SK-N-SH (cell line): ENCODE data around the gene FTCD. TPM values are rescaled to one million over a fixed set of nuclear protein-coding genes. Genes with fewer than 3 reads are reported as not detected.

Source experiments
- CTCF ChIA-PET: fragments of 300-600, 350-600 bp; formaldehyde crosslinking; extraction: SDS; loops from one replicate; lab custom pipeline; 2021; lab: Yijun Ruan, JAX
- POLR2A ChIA-PET: fragments of 350-600 bp; sonication (Branson Sonifier 250); formaldehyde crosslinking; extraction: SDS; loops from one replicate; lab custom pipeline; 2020; ENCODE audit warnings: antibody characterized with exemption, inconsistent platforms; lab: Yijun Ruan, JAX
- DNase-seq: peaks from one replicate; pipeline ENCODE4 v3.0.0; 2012
- H2AFZ ChIP-seq: fragments of 200-600 bp; sonication (generic); 2 replicates; pipeline ENCODE4 v1.8.1; 2016; ENCODE audit warnings: antibody characterized with exemption, mild to moderate bottlenecking, low read depth
- H3F3A ChIP-seq: fragments of 200-600 bp; sonication (generic); replicated peaks from 2 replicates; pipeline ENCODE3; 2016; ENCODE audit warnings: antibody characterized with exemption, mild to moderate bottlenecking; ENCODE audit not compliant: insufficient read depth
- H3K27ac ChIP-seq, 2 experiments: fragments of 200-500 bp in 1 of 2; fragments of 200-600 bp in 1 of 2; sonication (Bioruptor generic) in 1 of 2; sonication (generic), shearing (Covaris generic) in 1 of 2; 2 replicates each; pipeline versions ENCODE4 v1.5.1 to v1.6.1; 2014 to 2016; ENCODE audit warnings: low read depth in 2 of 2, inconsistent platforms in 1 of 2, low read length in 1 of 2, mild to moderate bottlenecking in 1 of 2, mixed read lengths in 1 of 2
- H3K27me3 ChIP-seq: fragments of 200-600 bp; sonication (generic), shearing (Covaris generic); 2 replicates; pipeline ENCODE4 v1.6.1; 2016; ENCODE audit warnings: mixed run types; ENCODE audit not compliant: insufficient read depth
- H3K36me3 ChIP-seq, 2 experiments: fragments of 200-500 bp in 1 of 2; fragments of 200-600 bp in 1 of 2; sonication (Bioruptor generic) in 1 of 2; sonication (generic) in 1 of 2; replicated peaks in 1 of 2; 2 replicates each; pipeline versions ENCODE3 to v1.5.1; 2014 to 2016; ENCODE audit warnings: low read length in 1 of 2, mild to moderate bottlenecking in 1 of 2; ENCODE audit not compliant: insufficient read depth in 2 of 2, control insufficient read depth in 1 of 2
- H3K4me1 ChIP-seq, 2 experiments: fragments of 200-500 bp in 1 of 2; fragments of 200-600 bp in 1 of 2; sonication (Bioruptor generic) in 1 of 2; sonication (generic), shearing (Covaris generic) in 1 of 2; 2 replicates each; pipeline versions ENCODE4 v1.5.1 to v1.6.1; 2014 to 2016; ENCODE audit warnings: low read depth in 1 of 2, low read length in 1 of 2, mixed run types in 1 of 2; ENCODE audit not compliant: insufficient read depth in 2 of 2, control insufficient read depth in 1 of 2
- H3K4me2 ChIP-seq: fragments of 200-600 bp; sonication (generic), shearing (Covaris generic); 2 replicates; pipeline ENCODE4 v1.6.1; 2017; ENCODE audit warnings: mixed run types
- H3K4me3 ChIP-seq, 2 experiments: fragments of 200-500 bp in 1 of 2; fragments of 200-600 bp in 1 of 2; sonication (Bioruptor generic) in 1 of 2; sonication (generic), shearing (Covaris generic) in 1 of 2; 2 replicates each; pipeline versions ENCODE4 v1.5.1 to v1.8.1; 2014 to 2016; ENCODE audit warnings: low read depth in 2 of 2, inconsistent platforms in 1 of 2, low read length in 1 of 2, mild to moderate bottlenecking in 1 of 2, mixed read lengths in 1 of 2, moderate library complexity in 1 of 2
- H3K79me2 ChIP-seq: fragments of 200-600 bp; sonication (generic); 2 replicates; pipeline ENCODE4 v1.8.1; 2017; ENCODE audit warnings: mild to moderate bottlenecking; ENCODE audit not compliant: insufficient read depth
- H3K9ac ChIP-seq: fragments of 200-600 bp; sonication (generic); 2 replicates; pipeline ENCODE4 v1.6.1; 2017; ENCODE audit warnings: mixed run types
- H3K9me2 ChIP-seq: fragments of 200-600 bp; sonication (generic); 2 replicates; pipeline ENCODE4 v1.6.1; 2017; ENCODE audit warnings: mixed run types
- H3K9me3 ChIP-seq: fragments of 200-600 bp; sonication (generic); 2 replicates; pipeline ENCODE4 v1.6.1; 2017; ENCODE audit warnings: mixed run types, mild to moderate bottlenecking, moderate library complexity
- H4K20me1 ChIP-seq: fragments of 200-600 bp; sonication (generic); 2 replicates; pipeline ENCODE4 v1.6.1; 2017; ENCODE audit warnings: mild to moderate bottlenecking, mixed run types; ENCODE audit not compliant: insufficient read depth
- EP300 ChIP-seq, 2 experiments: IDR thresholded peaks; 2 replicates each; pipeline versions ENCODE4 v1.4.0 to v1.6.1; 2012; ENCODE audit warnings: borderline replicate concordance in 1 of 2, low read depth in 1 of 2, low read length in 1 of 2
- EZH2phosphoT487 ChIP-seq: fragments of 200-600 bp; sonication (generic); IDR thresholded peaks from 2 replicates; pipeline ENCODE4 v1.6.1; 2017; ENCODE audit warnings: low read depth, mixed run types, mild to moderate bottlenecking, antibody characterized with exemption, moderate library complexity, borderline replicate concordance
- FOSL2 ChIP-seq: IDR thresholded peaks from 2 replicates; pipeline ENCODE4 v1.4.0; 2012; ENCODE audit warnings: low read depth, mild to moderate bottlenecking, moderate library complexity, borderline replicate concordance
- FOXM1 ChIP-seq: IDR thresholded peaks from 2 replicates; pipeline ENCODE4 v1.4.0; 2012; ENCODE audit warnings: low read depth, mild to moderate bottlenecking
- IRF3 ChIP-seq: fragments of 150-350 bp; IDR thresholded peaks from 2 replicates; pipeline ENCODE4 v1.6.1; 2016; ENCODE audit warnings: mild to moderate bottlenecking, low read depth, low read length
- NFIC ChIP-seq: IDR thresholded peaks from 2 replicates; pipeline ENCODE4 v1.4.0; 2012; ENCODE audit warnings: borderline replicate concordance
- RAD21 ChIP-seq: IDR thresholded peaks from 2 replicates; pipeline ENCODE4 v1.6.1; 2012; ENCODE audit warnings: mild to moderate bottlenecking, low read length
- RCOR1 ChIP-seq: fragments of 150-350 bp; IDR thresholded peaks from 2 replicates; pipeline ENCODE4 v1.6.1; 2017; ENCODE audit warnings: antibody characterized with exemption, low read length
- REST ChIP-seq: IDR thresholded peaks from 2 replicates; pipeline ENCODE4 v1.6.1; 2012; ENCODE audit warnings: mild to moderate bottlenecking, low read depth, low read length, moderate library complexity
- RXRA ChIP-seq: IDR thresholded peaks from 2 replicates; pipeline ENCODE4 v1.4.0; 2012; ENCODE audit warnings: low read depth, mild to moderate bottlenecking, borderline replicate concordance
- SIN3A ChIP-seq: IDR thresholded peaks from 2 replicates; pipeline ENCODE4 v1.6.1; 2012; ENCODE audit warnings: low read depth, mild to moderate bottlenecking, low read length, moderate library complexity, borderline replicate concordance
- TAF1 ChIP-seq: IDR thresholded peaks from 2 replicates; pipeline ENCODE4 v1.6.1; 2012; ENCODE audit warnings: low read depth, mild to moderate bottlenecking, low read length, moderate library complexity, borderline replicate concordance
- WGBS: methylation state at CpG from one replicate; pipeline ENCODE4 v1.1.6; 2017; ENCODE audit warnings: low lambda C conversion rate; 5-methylcytosine and 5-hydroxymethylcytosine counted together
- polyA plus RNA-seq, 3 experiments: library from polyadenylated mRNA; depleted of rRNA; stranded (reverse); fragments of >200 nt; gene quantifications; 2 replicates each; pipeline ENCODE4 v1.2.3, GENCODE V29; 2012
- TF ChIP-seq, protein P1 (sequence below): IDR thresholded peaks from 2 replicates; pipeline ENCODE4 v1.4.0; 2012; ENCODE audit warnings: low read depth, borderline replicate concordance

Gene FTCD
- polyA plus RNA-seq, 1 of the 3 experiments (the other 2 are of a cell fraction), result 0.33 TPM

DNA sequence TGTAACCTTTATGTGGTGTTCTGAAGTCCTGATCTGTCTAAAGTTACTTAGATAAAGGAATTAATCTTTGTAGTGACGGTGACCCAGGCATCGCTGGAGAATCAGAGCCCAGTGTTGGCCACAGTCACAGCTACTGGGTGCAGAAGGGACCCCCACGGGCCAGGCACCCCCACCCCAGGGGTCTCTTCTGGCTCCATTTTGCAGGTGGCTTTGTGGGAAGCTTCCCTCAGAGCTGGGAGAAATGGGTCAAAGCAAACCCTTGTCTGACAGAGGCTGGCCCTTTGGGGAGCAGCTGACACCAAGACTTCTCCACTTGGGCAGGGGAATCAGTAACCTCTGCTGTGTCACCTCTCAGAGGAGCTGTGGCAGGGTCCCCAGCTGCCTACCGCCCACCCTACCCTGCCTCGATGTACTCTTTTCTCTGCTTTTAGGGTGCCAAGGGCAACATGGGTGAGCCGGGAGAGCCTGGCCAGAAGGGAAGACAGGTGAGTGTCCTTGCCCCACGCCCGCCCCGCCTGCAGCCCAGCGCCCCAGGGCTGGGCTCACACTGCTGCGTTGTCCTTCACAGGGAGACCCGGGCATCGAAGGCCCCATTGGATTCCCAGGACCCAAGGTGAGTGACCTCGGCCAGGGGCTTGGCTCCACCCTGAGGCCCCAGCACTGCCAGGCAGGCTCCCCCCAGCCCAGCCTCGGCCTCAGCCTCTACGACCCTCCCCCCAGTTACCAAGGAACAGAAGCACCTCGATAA lies 39.8 kb downstream of the FTCD start:
- no peaks in the 10 kb centered on the region for H3K9me2 ChIP-seq
- 82% methylated on average over 5 of the region's 17 CpGs for WGBS
- peaks cover 0 to 7% of the 10 kb centered on the region in 2 experiments; a peak in 1 of 4 replicates for H3K4me1 ChIP-seq
- CTCF ChIA-PET, result interaction anchor here (0.8 to 2.0 kb wide), 4 partner anchors 18 to 142 kb away, joined by 3 to 8 read pairs (median 5); partner anchors contain the start of gene COL6A2
- H3F3A ChIP-seq, result no peaks in the 10 kb centered on the region
- DNase-seq, result peak; percentile 21
- no peak overlapping the region for H2AFZ ChIP-seq
- H3K27me3 ChIP-seq, result no peaks in the 10 kb centered on the region
- TF ChIP-seq SIN3A, result no peak
- no peak for TF ChIP-seq RCOR1
- no peak for TF ChIP-seq FOXM1
- TF ChIP-seq, protein P1, sequence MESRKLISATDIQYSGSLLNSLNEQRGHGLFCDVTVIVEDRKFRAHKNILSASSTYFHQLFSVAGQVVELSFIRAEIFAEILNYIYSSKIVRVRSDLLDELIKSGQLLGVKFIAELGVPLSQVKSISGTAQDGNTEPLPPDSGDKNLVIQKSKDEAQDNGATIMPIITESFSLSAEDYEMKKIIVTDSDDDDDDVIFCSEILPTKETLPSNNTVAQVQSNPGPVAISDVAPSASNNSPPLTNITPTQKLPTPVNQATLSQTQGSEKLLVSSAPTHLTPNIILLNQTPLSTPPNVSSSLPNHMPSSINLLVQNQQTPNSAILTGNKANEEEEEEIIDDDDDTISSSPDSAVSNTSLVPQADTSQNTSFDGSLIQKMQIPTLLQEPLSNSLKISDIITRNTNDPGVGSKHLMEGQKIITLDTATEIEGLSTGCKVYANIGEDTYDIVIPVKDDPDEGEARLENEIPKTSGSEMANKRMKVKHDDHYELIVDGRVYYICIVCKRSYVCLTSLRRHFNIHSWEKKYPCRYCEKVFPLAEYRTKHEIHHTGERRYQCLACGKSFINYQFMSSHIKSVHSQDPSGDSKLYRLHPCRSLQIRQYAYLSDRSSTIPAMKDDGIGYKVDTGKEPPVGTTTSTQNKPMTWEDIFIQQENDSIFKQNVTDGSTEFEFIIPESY, result no peak
- no peak for TF ChIP-seq IRF3
- no peak for TF ChIP-seq EP300 (IDR thresholded peaks at IDR 0.05; ENCODE audit: borderline replicate concordance in 1 of 2, low read depth in 1 of 2, low read length in 1 of 2)
- no peak for TF ChIP-seq RAD21
- TF ChIP-seq FOSL2, result no peak
- TF ChIP-seq NFIC, result no peak
- no peak for TF ChIP-seq RXRA
- no peak for TF ChIP-seq REST
- TF ChIP-seq EZH2phosphoT487, result no peak
- no peak for TF ChIP-seq TAF1
- H3K36me3 ChIP-seq, result peaks cover 25 to 51% of the 10 kb centered on the region in 2 experiments
- 0 out of 2 replicates have a peak, but pooled peaks cover 3% of the 10 kb centered on the region for H3K79me2 ChIP-seq
- POLR2A ChIA-PET, result interaction anchor here (1.3 kb wide), 1 partner anchor 13 kb away, joined by 3 read pairs; no protein-coding TSS in a partner anchor
- no peaks in the 10 kb centered on the region for H3K9me3 ChIP-seq
- H4K20me1 ChIP-seq, result no peaks in the 10 kb centered on the region; the same call in 1 of the 2 replicates
- no peak overlapping the region for H3K4me2 ChIP-seq
- no peak overlapping the region for H3K27ac ChIP-seq
- no peak overlapping the region for H3K4me3 ChIP-seq
- no peak overlapping the region for H3K9ac ChIP-seq
